GOT3 (cell line): ENCODE data around the gene EN1.

Experiments used
- DNase-seq: peaks from one replicate; lab custom pipeline; 2025; ENCODE audit warnings: mixed read lengths; lab: John Stamatoyannopoulos, UW

EN1 gene

GRCh38 chr2:118817469-118817868, 30.0 kb downstream of the EN1 start:
- no peak for DNase-seq

- DNase-seq, result no peak
Observed at GRCh38 chr2:118816669-118817068, 30.8 kb downstream of the EN1 start.

- DNase-seq, result no peak
Observed at GRCh38 chr2:118815731-118816130, 31.7 kb downstream of the EN1 start.

GRCh38 chr2:118815314-118815713, 32.1 kb downstream of the EN1 start:
- DNase-seq, result no peak

GRCh38 chr2:118814368-118814767, 33.1 kb downstream of the EN1 start:
- DNase-seq, result no peak

- no peak for DNase-seq
Observed at GRCh38 chr2:118813601-118814339, 33.7 kb downstream of the EN1 start.

GRCh38 chr2:118813111-118813510, 34.3 kb downstream of the EN1 start:
- no peak for DNase-seq

- DNase-seq, result no peak
Observed at GRCh38 chr2:118812552-118812951, 34.9 kb downstream of the EN1 start.

- no peak for DNase-seq
Observed at GRCh38 chr2:118811514-118812115, 35.8 kb downstream of the EN1 start.

- no peak for DNase-seq
Observed at GRCh38 chr2:118810766-118811165, 36.7 kb downstream of the EN1 start.

- DNase-seq, result no peak
Observed at GRCh38 chr2:118808429-118808809, 39.0 kb downstream of the EN1 start.

- DNase-seq, result no peak
Observed at GRCh38 chr2:118807668-118808428, 39.6 kb downstream of the EN1 start.

GRCh38 chr2:118806797-118807667, 40.4 kb downstream of the EN1 start:
- no peak for DNase-seq

GRCh38 chr2:118805064-118805690, 42.3 kb downstream of the EN1 start:
- DNase-seq, result no peak

- DNase-seq, result no peak
Observed at GRCh38 chr2:118803012-118803411, 44.4 kb downstream of the EN1 start.

GRCh38 chr2:118801151-118801550, 46.3 kb downstream of the EN1 start:
- DNase-seq, result no peak

- no peak for DNase-seq
Observed at GRCh38 chr2:118800736-118801135, 46.7 kb downstream of the EN1 start.

GRCh38 chr2:118794546-118794945, 52.9 kb downstream of the EN1 start:
- no peak for DNase-seq
